ENCODE measurements around the gene LHX2.

Gene LHX2

DNA sequence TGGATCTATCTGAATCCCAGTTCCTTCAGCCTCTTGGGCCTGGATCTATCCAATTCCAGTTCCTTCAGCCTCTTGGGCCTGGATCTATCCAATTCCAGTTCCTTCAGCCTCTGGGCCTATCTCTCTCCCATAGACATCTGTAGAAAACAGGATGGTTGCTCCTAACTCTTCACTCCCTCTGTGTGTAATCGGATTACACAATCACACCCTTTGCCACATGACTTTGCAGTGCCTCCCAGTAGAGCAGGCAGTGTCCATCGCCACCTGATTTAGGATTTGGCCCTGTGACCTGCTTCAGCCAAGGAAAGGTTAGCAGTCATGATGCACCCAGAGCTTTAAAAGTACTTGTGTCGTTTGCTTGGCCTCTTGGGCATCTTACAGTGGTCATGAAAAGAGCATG is 56.7 kb downstream of the LHX2 start:
- no peak for DNase-seq

DNA sequence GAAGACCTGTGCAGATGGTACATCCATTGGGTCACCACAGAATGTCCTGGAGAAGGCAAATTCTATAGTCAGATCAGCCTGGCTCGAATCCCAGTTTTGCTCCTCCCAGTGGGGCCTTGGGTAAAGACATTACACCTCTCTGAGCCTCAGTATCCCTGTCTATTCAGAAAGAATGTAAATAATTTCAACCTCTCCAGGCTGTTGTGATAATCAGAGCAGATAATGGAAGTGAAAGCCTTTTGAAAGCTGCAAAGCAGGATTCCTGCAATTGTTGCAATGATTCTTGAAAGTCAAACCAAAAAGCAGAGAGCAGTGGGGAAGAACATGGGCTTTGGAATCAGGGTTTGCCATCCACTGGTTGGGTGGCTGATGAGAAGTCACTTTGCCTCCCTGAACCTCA is 63.2 kb downstream of the LHX2 start:
- DNase-seq, result no peak

DNA sequence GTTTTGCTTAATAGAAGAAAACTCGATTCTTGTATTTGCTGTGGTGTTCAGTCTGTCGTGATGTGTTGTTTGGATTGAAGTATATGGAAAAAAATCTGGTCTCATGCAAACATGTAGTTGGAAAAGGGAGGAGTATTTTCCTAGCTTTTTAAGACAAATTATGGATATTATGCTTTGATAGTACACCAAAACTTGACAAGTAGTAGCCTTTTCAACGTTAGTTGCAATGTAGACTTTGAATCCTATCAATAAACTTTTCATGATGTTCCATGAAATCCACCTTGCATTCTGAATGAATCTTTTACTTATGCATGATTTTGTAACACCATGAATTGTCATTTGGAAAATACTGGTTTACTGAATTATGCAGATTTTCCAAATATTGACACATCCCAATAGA is 64.2 kb downstream of the LHX2 start:
- DNase-seq, result no peak

DNA sequence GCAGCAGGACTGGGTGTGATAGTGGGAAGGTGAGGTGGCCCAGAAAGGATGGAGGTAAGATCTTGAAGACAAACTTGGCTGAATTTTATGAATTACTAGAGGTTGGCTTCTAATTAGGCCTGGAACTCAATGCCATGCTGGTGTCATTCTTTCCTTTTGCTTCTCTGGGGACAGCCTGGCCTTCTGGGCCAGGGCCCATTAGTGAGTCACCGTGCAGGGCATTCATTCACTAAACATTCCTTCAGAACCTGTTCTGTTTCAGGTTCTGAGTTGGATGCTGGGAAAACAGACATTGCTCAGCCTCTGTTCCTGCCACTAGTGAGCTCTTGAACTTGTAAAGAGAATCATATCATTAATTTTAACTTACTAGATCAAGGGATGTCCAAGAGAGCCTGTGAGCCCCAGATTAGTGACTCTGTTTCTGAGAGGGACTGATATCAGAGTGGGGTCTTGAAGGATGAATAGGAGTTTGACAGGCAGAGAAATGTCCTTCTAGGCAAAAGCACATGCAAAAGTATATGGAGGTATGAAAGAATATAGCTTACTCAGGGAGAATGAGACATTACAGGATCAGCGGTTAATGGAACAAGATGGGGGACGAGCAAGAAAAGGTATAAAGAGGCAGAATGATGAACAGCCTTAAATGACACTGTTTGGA is 66.5 kb downstream of the LHX2 start:
- DNase-seq, result no peak

DNA sequence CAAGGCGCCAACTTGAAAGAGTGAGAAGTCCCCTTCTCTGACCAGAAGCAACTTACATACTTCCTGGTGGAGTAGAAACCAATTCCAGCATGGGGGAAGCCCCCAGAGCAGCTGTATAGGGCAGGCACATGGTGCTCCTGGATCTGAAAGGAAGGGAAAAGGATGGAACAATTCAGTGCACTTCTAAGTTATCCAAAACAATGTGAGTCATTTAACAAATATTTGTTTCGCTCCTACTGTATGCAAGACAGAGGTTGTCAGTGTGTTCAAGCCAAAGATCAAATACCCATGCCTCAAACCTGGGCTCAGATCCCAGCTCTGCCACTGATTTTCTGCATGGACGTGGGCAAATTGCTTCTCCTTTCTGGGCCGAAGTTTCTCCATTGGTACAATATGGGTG is 67.1 kb downstream of the LHX2 start:
- DNase-seq, result no peak

DNA sequence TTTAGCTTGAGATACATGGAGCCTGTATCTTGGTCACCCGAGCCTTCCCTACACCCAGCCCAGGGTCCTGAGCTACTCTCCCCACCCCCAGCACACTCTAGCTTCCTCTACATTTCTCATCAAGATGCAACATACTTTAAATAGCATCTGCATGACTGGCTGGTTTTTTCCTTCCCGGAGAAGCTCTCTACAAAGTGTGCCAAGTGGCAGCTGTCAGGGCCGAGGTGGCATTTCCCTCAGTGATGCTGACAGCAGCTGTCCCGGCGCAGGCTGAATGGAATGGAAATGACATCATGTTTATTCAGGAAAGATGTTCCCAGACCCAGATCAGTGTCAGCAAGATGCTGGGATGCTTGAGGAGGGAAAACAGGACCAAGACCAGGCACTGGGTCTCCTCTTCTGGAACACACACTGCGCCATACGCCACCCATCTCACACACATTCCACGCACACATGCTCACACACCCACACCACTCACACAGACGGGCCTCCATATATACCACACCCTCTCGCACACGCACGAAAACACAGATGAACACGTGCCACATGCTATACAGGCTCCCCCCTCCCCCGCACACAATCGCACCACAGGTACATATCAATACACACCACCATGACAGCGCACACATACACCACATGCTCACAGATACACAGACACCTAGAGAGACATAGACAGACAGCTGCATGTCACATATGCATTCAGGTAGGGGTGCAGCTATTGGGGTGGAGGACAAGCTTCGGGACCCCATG is 67.8 kb downstream of the LHX2 start:
- no peak for DNase-seq

DNA sequence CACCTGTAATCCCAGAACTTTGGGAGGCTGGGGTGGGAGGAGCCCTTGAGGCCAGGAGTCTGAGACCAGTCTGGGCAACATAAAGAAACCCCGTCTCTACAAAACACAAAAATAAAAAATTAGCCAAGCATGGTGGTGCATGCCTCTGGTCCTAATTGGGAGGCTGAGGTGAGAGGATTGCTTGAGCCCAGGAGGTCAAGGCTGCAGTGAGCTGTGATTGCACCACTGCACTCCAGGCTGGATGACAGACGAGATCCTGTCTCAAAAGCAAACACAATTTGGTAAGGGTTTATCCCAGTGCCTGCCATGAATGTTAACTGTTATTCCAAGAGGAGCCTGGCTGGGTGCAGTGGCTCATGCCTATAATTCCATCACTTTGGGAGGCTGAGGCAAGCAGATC is 71.1 kb downstream of the LHX2 start:
- DNase-seq, result no peak
